ENCODE data around the gene RAB20. TPM values are rescaled to one million over a fixed set of nuclear protein-coding genes. Genes with fewer than 3 reads are reported as not detected.

Gene RAB20
- total RNA-seq, 1 donor from 2014 or later, result 13.9 TPM

Other genes starting within 250 kb of the RAB20 start
- gene NAXD, start 53.8 kb upstream of the RAB20 start, total RNA-seq, result 15.6 and 30.5 TPM in 2 replicates
- gene CARS2, start 144.4 kb upstream of the RAB20 start, total RNA-seq, result 68.2 and 73.5 TPM in 2 replicates
- gene ING1, start 152.0 kb upstream of the RAB20 start, total RNA-seq, result 7.6 and 16.5 TPM in 2 replicates

Measured in renal cortical epithelial cell (primary cell).